SU-DHL-6 (cell line): ENCODE results near the gene FBXO27.

ENCODE experiments used
- H2AFZ ChIP-seq: fragments of 200-600 bp; sonication (generic); 2 replicates; pipeline ENCODE4 v1.6.1; 2014; ENCODE audit warnings: low read depth, mild to moderate bottlenecking, moderate library complexity, mixed read lengths, antibody characterized with exemption, low read length; ENCODE audit not compliant: severe bottlenecking
- H3F3A ChIP-seq: fragments of 200-600 bp; shearing (Covaris generic); 2 replicates; pipeline ENCODE4 v1.6.0; 2016; ENCODE audit warnings: antibody characterized with exemption, mild to moderate bottlenecking; ENCODE audit not compliant: insufficient read depth
- H3K27ac ChIP-seq: fragments of 200-600 bp; sonication (generic); 2 replicates; pipeline ENCODE4 v1.5.1; 2016; ENCODE audit warnings: low read depth, mild to moderate bottlenecking, low read length, moderate library complexity, mixed read lengths
- H3K27me3 ChIP-seq: fragments of 200-600 bp; sonication (generic), shearing (Covaris generic); 2 replicates; pipeline ENCODE4 v1.6.0; 2014; ENCODE audit warnings: mild to moderate bottlenecking, low read length
- H3K36me3 ChIP-seq: fragments of 200-600 bp; sonication (generic); 2 replicates; pipeline ENCODE4 v1.6.1; 2014; ENCODE audit warnings: mild to moderate bottlenecking, low read length, mixed read lengths
- H3K4me2 ChIP-seq: fragments of 300-600, 200-600 bp; shearing (Covaris generic), sonication (generic); 2 replicates; pipeline ENCODE4 v1.6.0; 2014; ENCODE audit warnings: low read length, low read depth, mild to moderate bottlenecking; ENCODE audit not compliant: poor library complexity, severe bottlenecking
- H3K4me3 ChIP-seq: fragments of 200-600 bp; sonication (generic); 2 replicates; pipeline ENCODE4 v1.5.1; 2014; ENCODE audit warnings: antibody characterized with exemption, low read length, mild to moderate bottlenecking, mixed read lengths; ENCODE audit not compliant: insufficient read depth, poor library complexity, severe bottlenecking
- H3K79me2 ChIP-seq: fragments of 200-600 bp; sonication (generic); 2 replicates; pipeline ENCODE4 v1.6.1; 2014; ENCODE audit warnings: mild to moderate bottlenecking, low read length, moderate library complexity; ENCODE audit not compliant: insufficient read depth
- H3K9ac ChIP-seq: fragments of 200-600 bp; sonication (generic); 2 replicates; pipeline ENCODE4 v1.7.0; 2014; ENCODE audit warnings: mild to moderate bottlenecking, low read length
- H3K9me2 ChIP-seq: fragments of 200-600 bp; sonication (generic); replicated peaks from 2 replicates; pipeline ENCODE4 v1.6.1; 2014; ENCODE audit warnings: low read length; ENCODE audit not compliant: insufficient read depth
- H3K9me3 ChIP-seq: fragments of 200-600 bp; sonication (generic); 2 replicates; pipeline ENCODE4 v1.6.1; 2014; ENCODE audit warnings: low read length, mixed read lengths; ENCODE audit not compliant: insufficient read depth
- H4K20me1 ChIP-seq: fragments of 200-600 bp; sonication (generic); 2 replicates; pipeline ENCODE4 v1.6.1; 2014; ENCODE audit warnings: low read depth, mild to moderate bottlenecking, antibody characterized with exemption, low read length, moderate library complexity, mixed read lengths
- EZH2phosphoT487 ChIP-seq: fragments of 200-600 bp; sonication (generic), shearing (Covaris generic); conservative IDR thresholded peaks from 2 replicates; pipeline ENCODE4 v1.6.1; 2018; ENCODE audit warnings: mild to moderate bottlenecking, antibody characterized with exemption, low read length, moderate library complexity, mixed read lengths
- TF ChIP-seq, protein P1 (sequence below): fragments of 200-600 bp; sonication (generic); IDR thresholded peaks from one replicate; pipeline ENCODE4 v1.5.1; 2017; ENCODE audit warnings: antibody characterized with exemption, mild to moderate bottlenecking, low read length, moderate library complexity; ENCODE audit not compliant: insufficient read depth, poor library complexity, severe bottlenecking

The FBXO27 gene

DNA sequence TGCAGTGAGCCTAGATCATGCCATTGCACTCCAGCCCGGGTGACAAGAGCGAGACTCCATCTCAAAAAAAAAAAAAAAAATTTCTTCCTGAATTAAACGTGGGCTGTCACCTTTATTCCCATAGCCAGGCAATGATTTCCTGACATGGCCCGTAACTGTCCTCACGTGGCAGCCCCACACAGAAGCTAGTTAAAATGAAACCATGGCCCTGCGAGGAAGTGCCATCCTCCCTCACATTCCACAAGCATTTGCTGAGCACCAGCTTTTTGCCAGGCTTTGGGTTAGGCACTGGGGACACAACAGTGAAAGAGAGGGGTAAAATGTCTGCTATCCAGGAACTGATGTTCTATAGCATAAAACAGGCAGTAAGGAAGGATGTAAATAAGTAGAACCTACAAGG, 13.2 kb upstream of the FBXO27 start:
- 0 out of 2 replicates have a peak, but pooled peaks cover 4% of the 10 kb centered on the region for H3K27me3 ChIP-seq
- H3K4me2 ChIP-seq: no peak overlapping the region
- H3K36me3 ChIP-seq: no peaks in the 10 kb centered on the region
- H3K9me2 ChIP-seq: no peaks in the 10 kb centered on the region
- TF ChIP-seq, protein P1, sequence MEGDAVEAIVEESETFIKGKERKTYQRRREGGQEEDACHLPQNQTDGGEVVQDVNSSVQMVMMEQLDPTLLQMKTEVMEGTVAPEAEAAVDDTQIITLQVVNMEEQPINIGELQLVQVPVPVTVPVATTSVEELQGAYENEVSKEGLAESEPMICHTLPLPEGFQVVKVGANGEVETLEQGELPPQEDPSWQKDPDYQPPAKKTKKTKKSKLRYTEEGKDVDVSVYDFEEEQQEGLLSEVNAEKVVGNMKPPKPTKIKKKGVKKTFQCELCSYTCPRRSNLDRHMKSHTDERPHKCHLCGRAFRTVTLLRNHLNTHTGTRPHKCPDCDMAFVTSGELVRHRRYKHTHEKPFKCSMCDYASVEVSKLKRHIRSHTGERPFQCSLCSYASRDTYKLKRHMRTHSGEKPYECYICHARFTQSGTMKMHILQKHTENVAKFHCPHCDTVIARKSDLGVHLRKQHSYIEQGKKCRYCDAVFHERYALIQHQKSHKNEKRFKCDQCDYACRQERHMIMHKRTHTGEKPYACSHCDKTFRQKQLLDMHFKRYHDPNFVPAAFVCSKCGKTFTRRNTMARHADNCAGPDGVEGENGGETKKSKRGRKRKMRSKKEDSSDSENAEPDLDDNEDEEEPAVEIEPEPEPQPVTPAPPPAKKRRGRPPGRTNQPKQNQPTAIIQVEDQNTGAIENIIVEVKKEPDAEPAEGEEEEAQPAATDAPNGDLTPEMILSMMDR: no peak
- TF ChIP-seq EZH2phosphoT487: no peak
- H3F3A ChIP-seq: no peaks in the 10 kb centered on the region
- no peak overlapping the region for H3K9ac ChIP-seq
- no peaks in the 10 kb centered on the region for H4K20me1 ChIP-seq
- H2AFZ ChIP-seq: no peak overlapping the region
- no peak overlapping the region for H3K4me3 ChIP-seq
- no peaks in the 10 kb centered on the region for H3K79me2 ChIP-seq
- H3K9me3 ChIP-seq: no peaks in the 10 kb centered on the region; the same call in 1 of the 2 replicates
- no peak overlapping the region for H3K27ac ChIP-seq

DNA sequence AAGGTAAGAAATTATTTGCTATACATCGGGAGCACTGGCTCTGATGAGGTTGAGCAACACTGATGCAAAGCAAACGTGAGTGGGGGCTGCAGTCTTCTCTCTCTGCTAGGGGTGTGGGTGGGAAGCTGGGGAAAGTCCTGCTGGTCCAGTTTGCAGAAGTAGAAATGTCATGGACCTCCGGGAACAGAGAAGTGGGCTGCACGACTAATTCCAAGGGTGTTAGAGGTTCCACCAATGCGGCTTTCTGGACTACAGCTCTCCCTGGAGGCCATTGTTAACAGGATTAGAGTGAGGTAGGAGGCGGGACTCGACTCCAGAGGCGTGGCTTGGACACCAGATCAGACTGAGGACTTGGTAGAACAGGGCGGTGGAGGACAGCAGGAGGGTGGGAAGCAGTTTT, 5.7 kb upstream of the FBXO27 start:
- Histone ChIP-seq H4K20me1 (no peaks in the 10 kb centered on the region), H3K4me3 (no peak overlapping the region), H3K27me3 (no peaks in the 10 kb centered on the region), H3K9me3 (no peaks in the 10 kb centered on the region), H3K9me2 (no peaks in the 10 kb centered on the region), H3K4me2 (no peak overlapping the region), H3K79me2 (no peaks in the 10 kb centered on the region), H3K27ac (no peak overlapping the region), H2AFZ (no peak overlapping the region), H3K36me3 (no peaks in the 10 kb centered on the region), H3F3A (no peaks in the 10 kb centered on the region), H3K9ac (no peak overlapping the region)
- TF ChIP-seq, protein P1: no peak
- TF ChIP-seq EZH2phosphoT487: no peak

DNA sequence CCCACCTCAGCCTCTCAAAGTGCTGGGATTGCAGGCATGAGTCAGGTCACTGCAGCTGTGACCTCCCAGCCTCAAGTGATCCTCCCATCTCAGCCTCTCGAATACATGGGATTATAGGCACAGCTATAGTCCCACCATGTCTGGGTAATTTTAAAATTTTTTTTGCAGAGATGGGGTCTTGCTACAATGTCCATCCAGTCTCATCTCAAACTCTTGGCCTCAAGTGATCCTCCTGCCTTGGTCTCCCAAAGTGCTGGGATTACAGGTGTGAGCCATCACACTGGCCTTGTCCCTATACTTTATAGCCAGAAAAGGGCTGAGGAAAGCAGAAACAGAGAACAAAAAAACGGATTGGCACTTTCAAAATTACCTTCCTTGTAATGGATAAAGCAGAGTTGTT, 4.8 kb upstream of the FBXO27 start:
- no peak overlapping the region for H3K4me2 ChIP-seq
- no peaks in the 10 kb centered on the region for H3K79me2 ChIP-seq
- H3K27me3 ChIP-seq: no peaks in the 10 kb centered on the region
- no peaks in the 10 kb centered on the region for H3K36me3 ChIP-seq
- no peaks in the 10 kb centered on the region for H4K20me1 ChIP-seq
- TF ChIP-seq, protein P1: no peak
- no peak for TF ChIP-seq EZH2phosphoT487
- no peaks in the 10 kb centered on the region for H3F3A ChIP-seq
- no peaks in the 10 kb centered on the region for H3K9me2 ChIP-seq
- H2AFZ ChIP-seq: no peak overlapping the region
- H3K9ac ChIP-seq: no peak overlapping the region
- H3K27ac ChIP-seq: no peak overlapping the region
- H3K9me3 ChIP-seq: no peaks in the 10 kb centered on the region
- no peak overlapping the region for H3K4me3 ChIP-seq

DNA sequence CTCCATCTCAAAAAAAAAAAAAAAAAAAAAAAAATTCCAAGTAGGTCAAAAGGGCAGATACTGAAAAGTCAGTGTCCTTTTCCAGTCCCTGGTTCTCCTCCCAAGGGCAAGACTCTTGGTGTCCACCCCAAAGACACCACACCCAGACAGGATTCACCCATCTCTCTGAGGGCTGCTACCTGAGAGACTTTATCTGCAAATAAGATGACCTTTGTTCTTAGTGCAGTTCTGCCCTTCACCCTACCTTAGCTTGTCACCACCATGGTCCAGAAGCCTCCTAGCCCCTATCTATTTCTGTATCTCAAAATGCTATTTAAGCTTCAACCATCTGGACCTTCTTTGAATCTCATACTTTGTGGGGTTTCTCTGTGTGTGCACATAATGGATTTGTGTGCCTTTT, 4.2 kb upstream of the FBXO27 start:
- H3K9ac ChIP-seq: no peak overlapping the region
- no peaks in the 10 kb centered on the region for H4K20me1 ChIP-seq
- no peak overlapping the region for H2AFZ ChIP-seq
- no peak overlapping the region for H3K4me3 ChIP-seq
- H3F3A ChIP-seq: no peaks in the 10 kb centered on the region
- no peaks in the 10 kb centered on the region for H3K79me2 ChIP-seq
- H3K9me3 ChIP-seq: no peaks in the 10 kb centered on the region
- H3K27ac ChIP-seq: no peak overlapping the region
- H3K9me2 ChIP-seq: no peaks in the 10 kb centered on the region
- H3K4me2 ChIP-seq: no peak overlapping the region
- no peaks in the 10 kb centered on the region for H3K36me3 ChIP-seq
- no peak for TF ChIP-seq EZH2phosphoT487
- TF ChIP-seq, protein P1: no peak
- H3K27me3 ChIP-seq: no peaks in the 10 kb centered on the region
